Measurements from ENCODE around the gene SERINC4. TPM values are rescaled to one million over a fixed set of nuclear protein-coding genes. Genes with fewer than 3 reads are reported as not detected.
"Not testable (repeated sequence)": the region's sequence is repeated elsewhere in the genome, so short reads cannot be mapped to it uniquely, and the experiment has no call there.

The SERINC4 gene
- total RNA-seq, 2 experiments from 2014 or later: 0.14 to 0.17 TPM

DNA sequence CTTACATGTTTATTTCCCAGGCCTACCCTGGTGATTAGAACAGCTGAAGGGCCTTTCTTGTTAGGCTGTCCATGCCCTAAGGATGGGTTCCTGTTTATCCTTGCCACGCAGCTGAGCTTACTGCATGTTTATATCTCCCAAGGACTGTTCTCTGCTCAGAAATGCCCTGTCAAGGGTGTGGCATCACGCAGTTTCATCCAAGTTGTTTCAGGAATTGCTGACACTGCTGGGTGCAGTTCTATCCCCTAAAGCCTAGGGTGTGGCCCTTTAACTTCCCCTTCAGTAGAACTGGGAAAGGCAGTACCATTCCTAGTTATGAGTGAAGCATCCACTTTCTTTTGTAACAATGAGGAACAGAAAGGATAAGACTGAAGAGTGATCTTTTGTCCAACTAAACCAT lies 28.2 kb downstream of the SERINC4 start:
- Mint-ChIP-seq H3K36me3 (peaks cover 25% of the 10 kb centered on the region), H3K4me3 (no peak overlapping the region), H3K9me3 (no peaks in the 10 kb centered on the region), H3K4me1 (peaks cover 5% of the 10 kb centered on the region), H3K27ac (no peak overlapping the region), H3K27me3 (no peaks in the 10 kb centered on the region)
- POLR2A ChIA-PET: no interaction called here
- no peak for ATAC-seq (ENCODE audit: low read depth)
- DNase-seq: no peak

DNA sequence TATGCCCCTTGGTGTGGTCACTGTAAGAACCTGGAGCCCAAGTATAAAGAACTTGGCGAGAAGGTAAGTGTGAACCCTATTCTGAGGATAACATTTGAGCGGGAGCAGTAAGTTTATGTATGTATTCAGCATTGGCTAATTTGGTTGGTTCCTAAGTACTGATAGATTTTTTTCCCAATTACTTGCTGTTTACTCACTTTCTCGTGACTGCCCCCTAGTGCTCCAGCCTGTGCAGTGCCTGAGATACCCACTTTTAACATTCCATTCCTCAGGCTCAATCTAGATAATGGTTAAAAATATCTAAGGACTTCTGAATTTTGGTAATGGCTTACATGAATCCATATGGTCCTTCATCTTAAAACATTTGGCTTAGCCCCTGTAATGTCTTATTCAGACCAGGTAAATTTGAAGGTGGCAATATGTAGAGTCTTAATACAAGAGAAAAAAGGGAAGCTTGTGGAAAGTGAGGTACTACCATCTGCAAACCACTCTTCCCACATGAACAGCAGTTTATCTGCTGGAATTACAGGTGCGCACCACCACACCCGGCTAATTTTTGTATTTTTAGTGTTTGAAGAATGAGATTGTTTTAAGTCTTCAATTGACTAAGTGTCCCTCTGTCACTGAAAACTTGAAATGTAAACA lies 30.3 kb downstream of the SERINC4 start:
- POLR2A ChIA-PET: interaction anchor here (1.1 kb wide), 1 partner anchor 31 kb away, joined by 4 read pairs; the partner anchor contains the start of gene HYPK
- ATAC-seq (ENCODE audit: low read depth): peak; percentile 55
- peak; percentile 59 for DNase-seq
- no peak overlapping the region for H3K27ac Mint-ChIP-seq
- peaks cover 3% of the 10 kb centered on the region for H3K4me1 Mint-ChIP-seq
- H3K9me3 Mint-ChIP-seq: no peaks in the 10 kb centered on the region
- no peaks in the 10 kb centered on the region for H3K27me3 Mint-ChIP-seq
- H3K4me3 Mint-ChIP-seq: no peak overlapping the region
- H3K36me3 Mint-ChIP-seq: peaks cover 31% of the 10 kb centered on the region

DNA sequence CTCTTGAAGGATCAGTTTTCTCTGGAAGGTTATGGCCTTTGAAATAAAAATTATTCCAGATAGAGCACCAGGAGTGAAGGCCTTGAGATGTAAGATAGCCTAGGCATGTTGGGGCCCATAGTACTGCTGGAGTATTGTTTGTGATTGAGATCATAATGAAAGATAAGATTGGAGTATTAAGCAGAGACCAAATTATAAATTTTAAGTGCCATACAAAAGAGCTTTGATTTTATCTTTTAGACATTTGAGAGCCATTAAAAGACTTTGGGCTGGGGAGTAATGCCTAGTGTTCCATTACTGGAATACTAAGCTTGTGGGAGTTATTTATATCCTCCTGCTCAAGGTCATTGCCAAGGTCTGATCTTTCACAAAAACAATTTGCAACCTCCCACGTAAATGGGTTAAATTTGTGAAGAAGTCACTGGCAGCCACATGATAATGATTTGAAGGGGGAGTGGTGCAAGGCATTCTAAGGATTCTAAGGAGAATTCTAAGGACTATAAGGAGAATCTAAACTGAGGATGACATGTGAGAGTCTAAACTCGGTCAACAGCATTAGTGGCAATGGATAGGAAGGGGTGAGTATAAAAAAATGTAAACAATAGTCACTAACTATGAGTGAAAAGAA lies 36.1 kb downstream of the SERINC4 start:
- no peaks in the 10 kb centered on the region for H3K27me3 Mint-ChIP-seq
- H3K9me3 Mint-ChIP-seq: no peaks in the 10 kb centered on the region
- DNase-seq (no peak), ATAC-seq (ENCODE audit: low read depth) (no peak)
- no peaks in the 10 kb centered on the region for H3K4me1 Mint-ChIP-seq
- peaks cover 23% of the 10 kb centered on the region for H3K36me3 Mint-ChIP-seq
- no peak overlapping the region for H3K4me3 Mint-ChIP-seq
- POLR2A ChIA-PET: no interaction called here
- no peak overlapping the region for H3K27ac Mint-ChIP-seq

- H3K4me1 Mint-ChIP-seq: no peaks in the 10 kb centered on the region
Observed at GRCh38 chr15:43762824-43763223, 37.2 kb downstream of the SERINC4 start.

GRCh38 chr15:43751885-43752284 lies 48.1 kb downstream of the SERINC4 start:
- Mint-ChIP-seq H3K9me3 (no peaks in the 10 kb centered on the region), H3K27me3 (no peaks in the 10 kb centered on the region), H3K4me3 (peak overlapping the region; percentile 13), H3K36me3 (peaks cover 19% of the 10 kb centered on the region), H3K4me1 (peaks cover 31% of the 10 kb centered on the region), H3K27ac (peak overlapping the region; percentile 1)
- ATAC-seq (ENCODE audit: low read depth) (no peak), DNase-seq (no peak)
- POLR2A ChIA-PET: no interaction called here

More at GRCh38 chr15:43762824-43763223, 37.2 kb downstream of the SERINC4 start:
- no peaks in the 10 kb centered on the region for H3K27me3 Mint-ChIP-seq
- POLR2A ChIA-PET: no interaction called here
- H3K36me3 Mint-ChIP-seq: peaks cover 22% of the 10 kb centered on the region
- H3K4me3 Mint-ChIP-seq: no peak overlapping the region
- no peaks in the 10 kb centered on the region for H3K9me3 Mint-ChIP-seq
- DNase-seq (no peak), ATAC-seq (ENCODE audit: low read depth) (no peak)
- no peak overlapping the region for H3K27ac Mint-ChIP-seq

DNA sequence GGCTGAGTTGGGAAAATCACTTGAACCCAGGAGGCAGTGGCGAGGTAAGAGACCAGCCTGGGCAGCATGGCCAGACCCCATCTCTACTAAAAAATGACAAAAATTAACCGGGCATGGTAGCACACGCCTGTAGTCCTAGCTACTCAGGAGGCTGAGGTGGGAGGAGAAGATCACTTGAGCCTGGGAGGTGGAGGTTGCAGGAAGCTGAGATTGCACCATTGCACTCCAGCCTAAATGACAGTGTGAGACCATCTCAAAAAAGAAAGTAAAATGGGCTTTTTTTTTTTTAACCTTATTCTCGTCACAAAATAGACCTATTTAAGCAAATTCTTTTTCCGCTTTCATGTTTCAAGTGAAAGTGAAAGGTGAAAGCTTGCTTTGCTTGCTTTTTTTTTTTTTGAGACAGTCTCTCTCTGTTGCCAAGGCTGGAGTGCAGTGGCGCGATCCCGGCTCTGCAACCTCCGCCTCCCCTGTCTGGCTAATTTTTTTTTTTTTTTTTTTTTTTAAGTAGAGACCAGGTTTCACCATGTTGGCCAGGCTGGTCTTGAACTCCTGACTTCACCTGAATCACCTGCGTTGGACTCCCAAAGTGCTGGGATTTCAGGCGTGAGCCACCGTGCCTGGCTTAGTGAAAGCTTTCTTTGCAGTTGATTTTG lies 50.2 kb downstream of the SERINC4 start:
- POLR2A ChIA-PET: interaction anchor here (0.6 to 1.6 kb wide), 9 partner anchors 9 to 898 kb away, joined by 3 to 8 read pairs (median 4); partner anchors contain the start of genes ELL3, HYPK and SERINC4
- peak overlapping the region; percentile 88 for H3K4me3 Mint-ChIP-seq
- ATAC-seq (ENCODE audit: low read depth) (peak; percentile 46), DNase-seq (peak; percentile 41)
- H3K36me3 Mint-ChIP-seq: peaks cover 15% of the 10 kb centered on the region
- peak overlapping the region; percentile 91 for H3K27ac Mint-ChIP-seq
- H3K9me3 Mint-ChIP-seq: no peaks in the 10 kb centered on the region
- H3K4me1 Mint-ChIP-seq: peaks cover 38% of the 10 kb centered on the region
- H3K27me3 Mint-ChIP-seq: no peaks in the 10 kb centered on the region

- Mint-ChIP-seq H3K27me3 (no peaks in the 10 kb centered on the region), H3K4me1 (peaks cover 36% of the 10 kb centered on the region), H3K27ac (peak overlapping the region; percentile 73), H3K4me3 (peak overlapping the region; percentile 88), H3K36me3 (peaks cover 10% of the 10 kb centered on the region), H3K9me3 (no peaks in the 10 kb centered on the region)
- POLR2A ChIA-PET: interaction anchor here (1.1 kb wide), 1 partner anchor 45 kb away, joined by 3 read pairs; no protein-coding TSS in a partner anchor
- DNase-seq (no peak), ATAC-seq (ENCODE audit: low read depth) (no peak)
Observed at GRCh38 chr15:43748376-43748775, 51.6 kb downstream of the SERINC4 start.

DNA sequence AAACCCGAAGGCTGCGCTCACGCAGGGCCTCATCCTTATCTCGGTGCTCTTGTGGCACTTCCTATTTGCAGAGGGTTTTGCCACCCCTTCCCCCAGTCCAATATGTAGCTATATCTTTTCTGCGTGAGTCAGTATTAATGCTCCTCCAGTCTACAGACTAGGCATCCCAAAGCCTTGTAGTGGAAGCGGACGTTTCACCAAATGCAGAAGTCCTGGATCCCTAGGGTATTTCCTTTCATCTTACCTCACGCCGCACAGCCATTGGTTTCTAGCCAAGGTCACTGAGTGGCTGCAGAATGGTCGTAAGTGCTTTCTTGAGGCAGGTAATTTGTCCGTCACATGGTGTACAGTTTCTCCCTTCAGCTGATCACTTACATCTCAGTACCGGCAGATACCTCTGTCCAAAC lies 53.1 kb downstream of the SERINC4 start:
- not testable (repeated sequence) for H3K27me3 Mint-ChIP-seq, DNase-seq, H3K36me3 Mint-ChIP-seq, H3K9me3 Mint-ChIP-seq
- POLR2A ChIA-PET: interaction anchor here (0.6 to 1.9 kb wide), 3 partner anchors 28 to 1453 kb away, joined by 3 to 7 read pairs (median 7); partner anchors contain the start of gene MFAP1
- H3K27ac Mint-ChIP-seq: peak overlapping the region; percentile 90
- peaks cover 32% of the 10 kb centered on the region for H3K4me1 Mint-ChIP-seq
- peak; percentile 11 for ATAC-seq (ENCODE audit: low read depth)
- peak overlapping the region; percentile 88 for H3K4me3 Mint-ChIP-seq

- H3K4me3 Mint-ChIP-seq: peak within 1 kb of the TSS; percentile 88
- H3K4me1 Mint-ChIP-seq: peaks cover 29% of the 10 kb centered on the region
- ATAC-seq (ENCODE audit: low read depth): peak; percentile 78
- DNase-seq: peak; percentile 90
- peak within 1 kb of the TSS; percentile 90 for H3K27ac Mint-ChIP-seq
- POLR2A ChIA-PET: interaction anchor here (0.6 to 1.9 kb wide), 5 partner anchors 28 to 1454 kb away, joined by 3 to 7 read pairs (median 5); partner anchors contain the start of genes ELL3 and MFAP1
- not testable (repeated sequence) for H3K27me3 Mint-ChIP-seq, H3K9me3 Mint-ChIP-seq, H3K36me3 Mint-ChIP-seq
Observed at GRCh38 chr15:43746245-43746902, 53.6 kb downstream of the SERINC4 start, which contains the start of gene PDIA3. PDIA3 (plus strand) TSS chr15:43746438; CDS start chr15:43746540, 102 bp downstream.

Small RNA genes within 50 kb of the gene (microRNA-seq; reads per million reads assigned to microRNA genes)
- not detected for gene MIR1282

Other genes starting within 250 kb of the SERINC4 start
- gene PPIP5K1, start 210.0 kb downstream of the SERINC4 start, total RNA-seq: 10 to 100 TPM; 30.7 to 36.8 TPM
- gene CKMT1B, start 206.2 kb downstream of the SERINC4 start, total RNA-seq: not detected
- 1 to 10 TPM; 2.1 to 2.6 TPM for gene STRC, start 181.4 kb downstream of the SERINC4 start, total RNA-seq
- gene CATSPER2, start 151.4 kb downstream of the SERINC4 start, total RNA-seq: 1 to 10 TPM; 2.0 to 2.2 TPM
- not detected for gene CKMT1A, start 106.4 kb downstream of the SERINC4 start, total RNA-seq
- gene PDIA3, start 53.8 kb downstream of the SERINC4 start, total RNA-seq: 100 to 1,000 TPM; 217 to 225 TPM
- gene ELL3, start 23.3 kb downstream of the SERINC4 start, total RNA-seq: 1 to 10 TPM; 4.6 to 4.9 TPM
- 100 to 1,000 TPM; 926 to 987 TPM for gene SERF2, start 7.9 kb downstream of the SERINC4 start, total RNA-seq
- 10 to 100 TPM; 17.2 to 18.3 TPM for gene HYPK, start 379 bp upstream of the SERINC4 start, total RNA-seq
- 10 to 100 TPM; 33.6 to 35.3 TPM for gene MFAP1, start 24.5 kb upstream of the SERINC4 start, total RNA-seq
- gene WDR76, start 26.8 kb upstream of the SERINC4 start, total RNA-seq: 10 to 100 TPM; 68.3 to 71.4 TPM